ENCODE measurements around the gene ZNF724.

GRCh38 chr19:23255700-23256099 is 5.5 kb upstream of the ZNF724 start:
- no peak for TF ChIP-seq CTCF (IDR thresholded peaks at IDR 0.05; ENCODE audit: low read depth, low read length)
- TF ChIP-seq EZH2phosphoT487 (IDR thresholded peaks at IDR 0.05; ENCODE audit: low read depth), result no peak

All from OCI-LY3 (cell line).